ENCODE data around the gene CCDC141.
"Not testable (repeated sequence)": the region's sequence is repeated elsewhere in the genome, so short reads cannot be mapped to it uniquely, and the experiment has no call there.

Gene CCDC141, protein sequence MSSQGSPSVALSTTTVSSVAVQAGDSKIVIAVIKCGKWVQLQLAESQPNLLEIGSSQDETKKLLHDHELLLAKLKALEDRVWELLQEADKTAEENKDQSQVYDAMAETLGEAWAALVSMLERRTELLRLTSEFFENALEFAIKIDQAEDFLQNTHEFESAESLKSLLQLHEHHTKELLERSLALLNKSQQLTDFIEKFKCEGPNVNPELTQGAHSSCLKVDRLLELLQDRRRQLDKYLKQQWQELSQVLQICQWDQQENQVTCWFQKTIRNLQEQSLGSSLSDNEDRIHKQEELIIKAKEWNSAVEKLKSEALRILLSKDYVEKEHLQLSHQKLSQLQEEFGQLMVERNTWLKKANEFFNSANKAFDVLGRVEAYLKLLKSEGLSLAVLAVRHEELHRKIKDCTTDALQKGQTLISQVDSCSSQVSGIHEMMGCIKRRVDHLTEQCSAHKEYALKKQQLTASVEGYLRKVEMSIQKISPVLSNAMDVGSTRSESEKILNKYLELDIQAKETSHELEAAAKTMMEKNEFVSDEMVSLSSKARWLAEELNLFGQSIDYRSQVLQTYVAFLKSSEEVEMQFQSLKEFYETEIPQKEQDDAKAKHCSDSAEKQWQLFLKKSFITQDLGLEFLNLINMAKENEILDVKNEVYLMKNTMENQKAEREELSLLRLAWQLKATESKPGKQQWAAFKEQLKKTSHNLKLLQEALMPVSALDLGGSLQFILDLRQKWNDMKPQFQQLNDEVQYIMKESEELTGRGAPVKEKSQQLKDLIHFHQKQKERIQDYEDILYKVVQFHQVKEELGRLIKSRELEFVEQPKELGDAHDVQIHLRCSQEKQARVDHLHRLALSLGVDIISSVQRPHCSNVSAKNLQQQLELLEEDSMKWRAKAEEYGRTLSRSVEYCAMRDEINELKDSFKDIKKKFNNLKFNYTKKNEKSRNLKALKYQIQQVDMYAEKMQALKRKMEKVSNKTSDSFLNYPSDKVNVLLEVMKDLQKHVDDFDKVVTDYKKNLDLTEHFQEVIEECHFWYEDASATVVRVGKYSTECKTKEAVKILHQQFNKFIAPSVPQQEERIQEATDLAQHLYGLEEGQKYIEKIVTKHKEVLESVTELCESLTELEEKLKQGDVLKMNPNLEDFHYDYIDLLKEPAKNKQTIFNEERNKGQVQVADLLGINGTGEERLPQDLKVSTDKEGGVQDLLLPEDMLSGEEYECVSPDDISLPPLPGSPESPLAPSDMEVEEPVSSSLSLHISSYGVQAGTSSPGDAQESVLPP (N-terminal part only)

DNA sequence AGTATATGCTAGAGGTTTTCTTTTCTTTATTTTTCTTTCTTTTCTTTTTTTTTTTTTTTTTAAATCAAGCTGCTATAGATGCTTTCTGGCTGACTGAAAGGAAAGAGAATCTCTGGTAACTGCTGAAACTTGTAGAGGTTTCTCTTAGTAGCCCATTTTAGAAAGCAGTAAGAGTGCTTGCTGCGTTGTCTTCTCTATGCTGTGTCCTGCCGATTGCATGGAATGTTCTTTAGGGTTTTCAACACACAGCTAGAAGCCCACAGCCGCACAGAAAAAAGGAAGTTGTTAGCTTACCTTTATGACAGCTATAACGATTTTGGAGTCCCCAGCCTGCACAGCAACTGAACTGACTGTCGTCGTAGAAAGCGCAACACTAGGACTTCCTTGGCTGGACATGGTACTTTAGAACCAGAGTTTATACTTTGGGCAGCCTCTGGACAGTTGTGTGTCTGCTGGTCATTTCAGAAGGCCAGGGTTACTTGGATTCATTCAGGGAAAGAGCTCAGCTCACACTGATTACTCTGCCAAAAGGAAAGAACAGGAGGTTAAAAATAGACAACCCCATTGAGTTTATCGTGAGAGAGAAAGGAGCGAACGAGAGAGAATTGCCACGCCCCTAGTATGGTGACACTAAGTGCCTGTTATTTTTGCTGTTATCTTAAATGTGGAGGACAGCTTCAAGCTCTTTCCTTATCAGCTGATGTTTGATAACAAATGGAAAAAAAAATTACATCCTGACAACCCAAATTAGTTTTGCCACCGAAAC, at the start of gene CCDC141:
Gene CCDC141, minus strand, starts transcription at position 592 of the 766 bp plus-strand sequence. Its CDS starts 196 bp downstream, at position 396.
- DNase-seq (ENCODE audit: low read depth) = no peak
- H3K4me3 ChIP-seq (ENCODE audit: low read depth, low read length) = no peak within 1 kb of the TSS

DNA sequence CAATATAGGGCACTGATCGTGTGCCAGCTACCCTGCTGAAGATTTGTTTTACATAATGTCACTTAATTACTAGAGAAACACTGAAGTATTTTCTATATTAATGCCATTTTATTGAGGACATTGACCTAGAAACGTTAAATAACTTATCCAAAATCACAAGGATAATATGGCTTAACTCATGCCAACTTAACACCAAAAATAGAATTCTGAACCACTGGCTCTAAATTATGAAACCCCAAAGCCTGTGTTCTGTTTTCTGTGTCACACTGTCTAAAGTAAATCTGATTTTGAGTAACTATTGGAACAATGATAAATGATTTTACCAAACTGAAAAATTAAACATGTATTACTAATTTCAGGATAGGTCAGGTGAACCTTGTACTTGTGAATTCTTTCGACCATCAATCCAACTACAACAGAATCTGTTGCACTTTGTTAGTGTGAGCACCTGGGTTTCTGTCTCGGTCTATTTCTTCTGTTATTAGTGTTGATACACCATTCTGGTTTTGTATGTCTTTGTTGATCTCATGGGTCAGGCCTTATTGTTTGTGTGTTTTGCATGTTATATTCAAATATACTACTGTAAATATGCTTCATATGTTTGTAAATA, 48.2 kb upstream of the CCDC141 start:
- DNase-seq (ENCODE audit: low read depth) = no peak
- H3K4me3 ChIP-seq (ENCODE audit: low read depth, low read length) = no peak overlapping the region

DNA sequence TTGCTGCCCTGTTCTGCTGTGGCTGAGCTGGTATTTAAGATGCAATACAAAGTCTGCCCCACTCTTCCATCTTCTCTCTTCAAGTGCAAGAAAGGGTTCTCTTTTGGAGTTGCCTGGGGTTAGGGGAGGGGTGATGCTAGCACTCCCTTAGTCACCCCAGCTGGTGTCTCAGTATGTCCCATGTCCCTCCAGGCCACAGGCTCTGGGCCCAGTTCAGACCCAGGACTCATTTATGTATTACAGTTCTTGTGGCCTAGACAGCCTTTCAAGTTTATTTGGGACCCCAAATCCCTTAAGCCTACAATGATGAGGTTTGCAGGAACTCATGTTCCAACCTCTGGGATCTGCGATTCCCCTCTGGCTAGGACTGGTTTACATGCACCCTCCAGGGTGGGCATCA, 47.2 kb upstream of the CCDC141 start:
- H3K4me3 ChIP-seq (ENCODE audit: low read depth, low read length) = no peak overlapping the region
- DNase-seq (ENCODE audit: low read depth) = no peak

DNA sequence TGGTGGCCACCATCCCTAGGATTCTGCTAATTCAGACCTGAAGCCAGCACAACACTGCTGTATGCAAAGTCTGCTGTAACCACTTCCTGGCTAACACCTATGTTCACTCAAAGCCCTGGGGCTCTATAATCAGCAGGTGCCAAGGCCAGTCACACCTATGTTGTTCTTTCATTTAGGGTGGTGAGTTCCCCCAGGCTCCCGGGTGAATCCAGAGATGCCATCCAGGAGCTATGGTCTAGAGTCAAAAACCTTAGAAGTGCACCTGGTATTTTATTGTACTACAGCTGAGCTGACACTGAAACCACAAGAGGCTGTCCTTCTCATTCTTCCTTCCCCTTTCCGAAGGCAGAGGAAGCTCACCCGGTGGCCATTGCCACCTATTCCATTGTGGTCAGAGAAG, 46.2 kb upstream of the CCDC141 start:
- no peak overlapping the region for H3K4me3 ChIP-seq (ENCODE audit: low read depth, low read length)
- no peak for DNase-seq (ENCODE audit: low read depth)

DNA sequence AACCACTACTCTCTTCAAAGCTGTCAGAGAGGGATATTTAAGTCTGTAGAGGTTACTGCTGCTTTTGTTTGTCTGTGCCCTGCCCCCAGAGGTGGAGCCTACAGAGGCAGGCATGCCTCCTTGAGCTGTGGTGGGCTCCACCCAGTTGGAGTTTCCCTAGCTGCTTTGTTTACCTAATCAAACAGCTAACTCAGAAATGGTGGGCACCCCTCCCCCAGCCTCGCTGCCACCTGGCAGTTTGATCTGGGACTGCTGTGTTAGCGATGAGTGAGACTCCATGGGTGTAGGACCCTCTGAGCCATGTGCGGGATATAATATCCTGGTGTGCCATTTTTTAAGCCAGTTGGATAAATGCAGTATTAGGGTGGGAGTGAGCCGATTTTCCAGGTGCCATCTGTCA, 43.0 kb upstream of the CCDC141 start:
- not testable (repeated sequence) for DNase-seq (ENCODE audit: low read depth); H3K4me3 ChIP-seq (ENCODE audit: low read depth, low read length)

DNA sequence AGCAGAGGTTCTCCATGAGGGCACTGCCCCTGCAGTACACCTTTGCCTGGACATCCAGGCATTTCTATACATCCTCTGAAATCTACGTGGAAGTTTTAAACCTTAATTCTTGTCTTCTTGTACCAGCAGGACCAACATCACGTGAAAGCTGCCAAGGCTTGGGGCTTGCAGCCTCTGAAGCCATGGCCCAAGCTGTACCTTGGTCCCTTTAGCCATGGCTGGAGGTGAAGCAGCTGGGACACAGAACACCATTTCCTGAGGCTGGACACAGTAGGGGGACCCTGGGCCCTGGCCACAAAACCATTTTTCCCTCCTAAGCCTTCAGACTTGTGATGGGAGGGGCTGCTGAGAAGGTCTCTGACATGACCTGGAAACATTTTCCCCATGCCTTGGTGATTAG, 32.8 kb upstream of the CCDC141 start:
- no peak overlapping the region for H3K4me3 ChIP-seq (ENCODE audit: low read depth, low read length)
- DNase-seq (ENCODE audit: low read depth) = no peak

DNA sequence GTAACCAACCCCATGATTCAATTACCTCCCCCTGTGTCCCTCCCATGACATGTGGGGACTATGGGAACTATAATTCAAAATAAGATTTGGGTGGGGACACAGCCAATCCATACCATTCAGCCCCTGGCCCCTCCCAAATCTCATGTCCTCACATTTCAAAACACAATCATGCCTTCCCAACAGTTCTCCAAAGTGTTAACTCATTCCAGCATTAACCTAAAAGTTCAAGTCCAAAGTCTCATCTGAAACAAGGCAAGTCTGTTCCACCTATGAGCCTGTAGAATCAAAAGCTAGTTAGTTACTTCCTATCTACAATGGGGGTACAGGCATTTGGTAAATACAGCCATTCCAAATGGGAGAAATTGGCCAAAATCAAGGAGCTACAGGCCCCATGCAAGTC, 32.0 kb upstream of the CCDC141 start:
- no peak for DNase-seq (ENCODE audit: low read depth)
- H3K4me3 ChIP-seq (ENCODE audit: low read depth, low read length) = no peak overlapping the region

DNA sequence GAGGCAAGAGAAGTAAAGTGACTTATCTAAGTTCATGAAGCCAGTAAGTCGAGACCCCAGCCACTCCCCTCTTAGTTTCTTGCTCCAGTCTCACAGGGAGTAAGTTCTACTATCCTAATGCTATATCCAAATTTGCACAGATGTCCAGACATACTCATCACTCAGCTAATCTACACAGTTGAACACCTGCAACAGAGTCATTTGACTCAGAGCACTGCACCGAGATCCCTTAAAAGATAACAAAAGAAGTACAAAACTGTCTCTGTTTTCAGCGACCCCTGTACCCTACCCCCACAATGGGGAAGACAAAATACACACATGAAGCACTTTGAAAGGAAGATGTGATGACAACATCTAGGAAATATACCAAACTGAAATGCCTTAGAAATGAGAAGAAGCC, 22.6 kb upstream of the CCDC141 start:
- no peak for DNase-seq (ENCODE audit: low read depth)

DNA sequence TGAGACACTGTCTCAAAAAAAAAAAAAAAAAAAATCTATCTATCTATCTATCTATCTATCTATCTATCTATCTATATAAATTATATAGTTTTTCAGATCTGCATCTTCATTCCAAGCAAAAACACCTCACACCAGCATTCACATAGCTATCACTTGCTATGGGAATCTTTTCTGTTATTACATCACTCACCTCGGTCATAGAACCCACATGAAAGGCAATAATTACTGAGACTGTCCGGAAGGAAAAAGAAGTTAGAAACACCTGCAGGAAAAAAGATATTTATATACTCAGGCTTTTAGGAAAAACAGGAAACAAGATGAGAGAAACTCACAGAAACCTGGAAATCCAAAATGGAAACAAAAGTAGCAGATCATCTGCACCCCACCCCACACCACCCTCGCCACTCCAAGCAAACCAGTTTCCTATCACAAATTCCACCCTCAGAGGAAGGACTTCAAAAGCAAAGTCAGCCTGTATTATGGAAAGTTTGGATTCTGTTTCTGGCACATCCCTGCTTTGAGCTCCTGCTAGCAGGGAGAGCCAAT, 21.9 kb upstream of the CCDC141 start:
- no peak overlapping the region for H3K4me3 ChIP-seq (ENCODE audit: low read depth, low read length)
- no peak for DNase-seq (ENCODE audit: low read depth)

More for the DNA sequence above, 22.6 kb upstream of the CCDC141 start:
- no peak overlapping the region for H3K4me3 ChIP-seq (ENCODE audit: low read depth, low read length)

DNA sequence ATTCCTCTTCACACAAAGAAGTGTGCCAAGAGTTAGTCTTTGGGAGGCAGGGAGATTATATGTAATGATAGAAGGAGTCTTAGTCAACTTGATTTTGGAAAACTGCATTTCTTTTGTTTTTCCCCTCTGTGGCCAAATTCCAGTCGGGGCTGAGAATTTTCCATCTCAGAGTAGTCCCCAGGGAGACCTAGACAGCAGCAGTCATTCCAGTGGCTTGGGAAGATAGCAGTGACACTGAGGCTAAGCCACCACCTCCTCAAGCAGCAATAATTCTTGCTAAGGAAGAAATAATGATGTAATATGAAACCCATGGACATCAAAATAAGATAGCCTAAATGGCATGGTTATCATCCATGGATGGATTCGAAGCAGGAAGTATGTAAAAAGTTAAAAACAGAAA, 21.0 kb upstream of the CCDC141 start:
- H3K4me3 ChIP-seq (ENCODE audit: low read depth, low read length) = no peak overlapping the region
- DNase-seq (ENCODE audit: low read depth) = no peak

DNA sequence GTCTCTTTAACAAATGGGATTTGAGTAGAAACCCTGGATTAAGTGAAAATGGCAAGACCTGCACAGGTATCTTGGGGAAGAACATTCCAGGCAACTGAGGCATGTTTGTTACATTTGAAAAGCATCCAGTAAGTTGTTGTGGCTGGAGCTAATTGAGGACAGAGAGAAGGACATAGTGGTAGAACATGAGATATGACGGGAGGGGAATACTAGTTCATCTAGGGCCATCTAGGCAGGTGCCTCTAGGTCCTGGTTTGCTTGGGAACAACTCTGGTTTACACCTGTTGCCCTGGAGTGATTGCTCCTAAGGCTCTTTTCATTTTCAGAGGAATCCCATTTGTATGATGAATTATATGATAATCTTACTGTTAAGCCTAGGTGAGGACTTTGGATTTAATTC, 19.7 kb upstream of the CCDC141 start:
- H3K4me3 ChIP-seq (ENCODE audit: low read depth, low read length) = no peak overlapping the region

DNA sequence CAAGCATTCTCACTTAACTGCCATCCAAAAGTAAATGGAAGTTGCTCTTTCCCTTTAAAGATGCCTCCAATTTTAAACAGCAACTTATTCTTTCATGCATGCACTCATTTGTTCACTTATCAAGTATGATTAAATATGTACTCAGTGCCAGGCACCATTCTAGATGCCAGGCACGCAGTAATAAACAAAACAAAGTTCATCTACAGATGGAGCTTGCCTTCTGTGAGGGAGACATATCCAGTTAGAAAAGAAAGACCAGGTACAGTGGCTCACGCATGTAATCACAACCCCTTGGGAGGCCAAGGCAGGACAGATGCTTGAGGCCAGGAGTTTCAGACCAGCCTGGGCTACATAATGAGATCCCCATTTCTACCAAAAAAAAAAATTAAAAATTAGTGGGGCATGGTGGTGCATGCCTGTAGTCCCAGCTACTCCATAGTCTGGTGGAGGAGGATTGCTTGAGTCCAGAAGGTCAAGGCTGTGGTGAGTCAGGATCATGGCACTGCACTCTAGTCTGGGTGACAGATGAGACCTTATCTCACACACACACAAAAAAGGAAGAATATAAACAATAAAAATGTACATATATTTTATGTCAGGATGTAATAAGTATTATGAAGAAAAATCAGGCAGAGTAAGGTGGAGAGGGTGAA, 19.2 kb upstream of the CCDC141 start:
- no peak for DNase-seq (ENCODE audit: low read depth)
- H3K4me3 ChIP-seq (ENCODE audit: low read depth, low read length) = no peak overlapping the region

More for the DNA sequence above, 19.7 kb upstream of the CCDC141 start:
- DNase-seq (ENCODE audit: low read depth) = no peak

DNA sequence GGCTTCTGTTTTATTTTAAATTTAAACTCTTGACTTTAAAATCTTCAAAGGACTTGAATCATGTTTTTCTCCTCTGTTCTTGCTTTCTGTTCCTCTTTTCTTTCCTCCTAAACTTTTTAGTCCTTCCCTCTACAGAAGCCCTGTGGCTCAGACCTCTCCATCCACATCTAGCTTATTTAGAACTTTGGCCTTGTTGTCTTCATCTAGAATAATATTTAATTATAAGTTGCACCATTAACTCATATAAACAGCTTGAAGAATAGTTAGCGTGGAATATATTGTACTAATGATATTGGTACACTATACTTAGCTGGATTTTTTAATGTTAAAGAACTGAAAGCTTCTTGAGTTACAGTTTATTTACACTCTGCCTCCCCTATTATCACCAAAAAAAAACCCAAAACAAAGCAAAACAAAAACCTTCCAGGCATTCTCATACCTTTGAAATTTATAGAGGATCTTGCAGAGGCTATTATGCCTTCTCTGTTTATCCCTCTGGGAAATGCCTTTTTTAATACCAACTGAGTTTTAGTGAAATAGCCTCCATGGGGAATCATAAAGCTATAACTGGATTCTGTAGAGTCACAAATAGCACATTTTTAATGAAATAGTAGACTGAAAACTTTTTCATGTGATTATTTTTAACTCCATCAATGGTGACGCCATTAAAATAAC, 9.2 kb upstream of the CCDC141 start:
- no peak for DNase-seq (ENCODE audit: low read depth)
- no peak overlapping the region for H3K4me3 ChIP-seq (ENCODE audit: low read depth, low read length)

DNA sequence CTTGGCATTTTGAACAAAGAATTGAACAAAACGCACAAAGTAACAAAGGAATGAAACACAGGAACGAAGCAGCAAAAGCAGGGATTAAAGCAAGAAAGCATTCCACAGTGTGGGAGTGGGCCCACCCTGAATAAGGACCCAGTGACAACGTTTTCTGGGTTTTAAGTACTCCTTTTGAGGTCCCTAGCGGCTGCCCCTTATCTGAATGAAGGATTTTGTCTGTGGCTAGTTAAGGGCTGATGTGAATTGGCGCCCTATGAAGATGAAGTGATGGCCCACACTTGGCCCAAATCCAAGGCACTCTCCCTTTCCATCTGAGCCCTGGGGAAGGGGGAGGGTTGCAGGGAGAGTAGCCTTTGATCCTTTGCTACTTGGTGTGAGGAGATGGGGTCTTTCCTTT, 7.8 kb upstream of the CCDC141 start:
- no peak overlapping the region for H3K4me3 ChIP-seq (ENCODE audit: low read depth, low read length)
- no peak for DNase-seq (ENCODE audit: low read depth)

DNA sequence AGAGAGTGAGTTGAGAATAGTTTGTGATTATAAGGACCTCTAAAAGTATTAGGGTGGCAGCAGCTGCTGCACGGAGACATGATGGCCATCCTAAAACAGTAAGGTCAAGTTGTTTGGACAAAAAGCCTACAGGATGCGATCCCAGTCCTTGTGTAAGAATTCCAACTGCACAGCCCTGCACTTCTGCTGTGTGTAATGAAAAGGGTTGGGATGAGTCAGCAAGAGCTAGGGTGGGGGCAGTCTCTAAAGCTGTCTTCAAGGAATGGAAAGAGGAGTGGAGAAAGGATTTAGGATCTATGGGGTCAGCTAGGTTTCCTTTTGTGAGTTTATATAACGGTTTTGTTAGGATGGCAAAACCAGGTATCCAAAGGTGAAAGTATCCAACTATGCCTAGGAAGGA, 3.6 kb upstream of the CCDC141 start:
- not testable (repeated sequence) for DNase-seq (ENCODE audit: low read depth); H3K4me3 ChIP-seq (ENCODE audit: low read depth, low read length)

DNA sequence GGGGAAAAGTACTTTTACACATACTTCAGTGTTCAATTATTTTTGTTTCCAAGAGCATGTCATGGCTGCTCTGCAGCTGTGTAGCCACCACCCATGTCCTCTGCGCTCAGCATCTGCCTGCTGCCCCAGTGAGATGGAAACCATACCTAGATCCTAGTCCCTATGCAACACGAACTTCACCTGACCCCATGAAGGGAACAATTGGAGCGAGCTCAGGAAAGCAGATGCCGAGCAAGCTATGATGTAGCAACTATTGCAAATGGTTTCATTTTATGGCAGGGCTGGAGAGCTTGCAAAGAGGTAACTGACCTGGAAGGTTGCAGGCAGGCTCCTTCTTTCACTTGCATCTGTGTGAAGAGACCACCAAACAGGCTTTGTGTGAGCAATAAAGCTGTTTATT, 1.3 kb upstream of the CCDC141 start:
- no peak for DNase-seq (ENCODE audit: low read depth)
- no peak overlapping the region for H3K4me3 ChIP-seq (ENCODE audit: low read depth, low read length)

DNA sequence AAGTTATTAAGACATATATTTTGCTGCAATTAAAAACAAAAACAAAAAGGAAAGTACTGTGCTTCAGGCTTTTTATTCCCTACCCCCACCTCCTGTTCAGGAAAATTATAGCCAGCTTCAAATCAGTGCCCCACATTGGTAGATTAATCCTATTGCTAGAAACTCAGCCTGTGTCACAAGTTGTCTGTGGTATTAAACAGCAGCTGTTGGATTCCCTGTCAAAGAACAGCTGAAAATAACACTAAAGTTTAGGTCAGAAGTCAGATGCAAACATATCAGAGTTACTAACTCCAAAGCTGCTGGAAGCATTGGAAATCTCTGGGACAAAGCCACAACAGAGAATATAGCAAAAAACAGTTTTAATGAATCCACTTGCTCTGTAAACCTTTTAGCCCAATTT, 818 bp upstream of the CCDC141 start:
- no peak overlapping the region for H3K4me3 ChIP-seq (ENCODE audit: low read depth, low read length)
- peak; percentile 31 for DNase-seq (ENCODE audit: low read depth)

DNA sequence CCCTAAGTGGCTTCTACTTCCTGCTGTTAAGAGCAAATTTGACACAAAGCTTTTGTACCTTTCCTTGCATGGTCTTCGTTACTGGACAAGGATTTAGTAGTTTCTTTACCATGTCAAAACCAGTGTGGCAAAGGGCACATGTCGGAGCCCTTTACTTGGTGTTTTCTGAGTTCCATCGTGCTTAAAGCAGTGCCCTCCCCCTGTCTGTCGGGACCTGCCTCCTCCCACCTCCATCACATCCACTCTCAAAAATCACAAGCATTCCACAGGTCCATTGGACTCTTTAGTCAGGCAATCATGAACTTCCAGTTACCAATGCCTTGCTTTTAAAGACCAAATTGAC, 763 bp downstream of the CCDC141 start:
- no peak for DNase-seq (ENCODE audit: low read depth)
- no peak overlapping the region for H3K4me3 ChIP-seq (ENCODE audit: low read depth, low read length)

Measured in skeletal muscle cell (primary cell).